Measurements from ENCODE around the gene GTF2IRD1.
"Not testable (repeated sequence)": the region's sequence is repeated elsewhere in the genome, so short reads cannot be mapped to it uniquely, and the experiment has no call there.

The GTF2IRD1 gene, protein sequence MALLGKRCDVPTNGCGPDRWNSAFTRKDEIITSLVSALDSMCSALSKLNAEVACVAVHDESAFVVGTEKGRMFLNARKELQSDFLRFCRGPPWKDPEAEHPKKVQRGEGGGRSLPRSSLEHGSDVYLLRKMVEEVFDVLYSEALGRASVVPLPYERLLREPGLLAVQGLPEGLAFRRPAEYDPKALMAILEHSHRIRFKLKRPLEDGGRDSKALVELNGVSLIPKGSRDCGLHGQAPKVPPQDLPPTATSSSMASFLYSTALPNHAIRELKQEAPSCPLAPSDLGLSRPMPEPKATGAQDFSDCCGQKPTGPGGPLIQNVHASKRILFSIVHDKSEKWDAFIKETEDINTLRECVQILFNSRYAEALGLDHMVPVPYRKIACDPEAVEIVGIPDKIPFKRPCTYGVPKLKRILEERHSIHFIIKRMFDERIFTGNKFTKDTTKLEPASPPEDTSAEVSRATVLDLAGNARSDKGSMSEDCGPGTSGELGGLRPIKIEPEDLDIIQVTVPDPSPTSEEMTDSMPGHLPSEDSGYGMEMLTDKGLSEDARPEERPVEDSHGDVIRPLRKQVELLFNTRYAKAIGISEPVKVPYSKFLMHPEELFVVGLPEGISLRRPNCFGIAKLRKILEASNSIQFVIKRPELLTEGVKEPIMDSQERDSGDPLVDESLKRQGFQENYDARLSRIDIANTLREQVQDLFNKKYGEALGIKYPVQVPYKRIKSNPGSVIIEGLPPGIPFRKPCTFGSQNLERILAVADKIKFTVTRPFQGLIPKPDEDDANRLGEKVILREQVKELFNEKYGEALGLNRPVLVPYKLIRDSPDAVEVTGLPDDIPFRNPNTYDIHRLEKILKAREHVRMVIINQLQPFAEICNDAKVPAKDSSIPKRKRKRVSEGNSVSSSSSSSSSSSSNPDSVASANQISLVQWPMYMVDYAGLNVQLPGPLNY

GRCh38 chr7:74453322-74454011 lies at the start of gene GTF2IRD1:
TSS of gene GTF2IRD1 (plus strand) at chr7:74453906. CDS start at chr7:74508081, 54,175 bp downstream.
- DNase-seq (no peak), ATAC-seq (replicated peaks) (peak; percentile 45 to 50)
- Mint-ChIP-seq H3K4me1 (peaks cover 11 to 22% of the 10 kb centered on the region in 2 donors), H3K4me3 (peak within 1 kb of the TSS; percentile 76 to 81), H3K27ac (peak within 1 kb of the TSS; percentile 69), H3K36me3 (peaks cover 1 to 3% of the 10 kb centered on the region in 2 donors), H3K9me3 (no peaks in the 10 kb centered on the region), H3K27me3 (peaks cover 0 to 4% of the 10 kb centered on the region in 2 donors)

GRCh38 chr7:74404388-74404700 lies 49.4 kb upstream of the GTF2IRD1 start:
- no peak overlapping the region for H3K4me3 Mint-ChIP-seq
- no peak for DNase-seq

GRCh38 chr7:74404741-74405140 lies 49.0 kb upstream of the GTF2IRD1 start:
- ATAC-seq (replicated peaks) (no peak), DNase-seq (no peak)
- no peaks in the 10 kb centered on the region for H3K9me3 Mint-ChIP-seq
- no peak overlapping the region for H3K4me3 Mint-ChIP-seq
- H3K36me3 Mint-ChIP-seq, result peaks cover 7 to 47% of the 10 kb centered on the region in 2 donors
- peaks cover 0 to 8% of the 10 kb centered on the region in 2 donors for H3K4me1 Mint-ChIP-seq
- no peak overlapping the region for H3K27ac Mint-ChIP-seq
- no peaks in the 10 kb centered on the region for H3K27me3 Mint-ChIP-seq

More at GRCh38 chr7:74404388-74404700, 49.4 kb upstream of the GTF2IRD1 start:
- Mint-ChIP-seq H3K4me1 (peaks cover 0 to 8% of the 10 kb centered on the region in 2 donors), H3K27me3 (no peaks in the 10 kb centered on the region), H3K36me3 (peaks cover 7 to 47% of the 10 kb centered on the region in 2 donors), H3K27ac (no peak overlapping the region), H3K9me3 (no peaks in the 10 kb centered on the region)
- ATAC-seq (replicated peaks), result no peak

- H3K27me3 Mint-ChIP-seq, result no peaks in the 10 kb centered on the region
- H3K4me3 Mint-ChIP-seq, result no peak overlapping the region
- H3K9me3 Mint-ChIP-seq, result no peaks in the 10 kb centered on the region
- no peak for DNase-seq
- H3K27ac Mint-ChIP-seq, result no peak overlapping the region
- H3K36me3 Mint-ChIP-seq, result peaks cover 7 to 44% of the 10 kb centered on the region in 2 donors
- ATAC-seq (replicated peaks), result no peak
- peaks cover 0 to 8% of the 10 kb centered on the region in 2 donors for H3K4me1 Mint-ChIP-seq
These were observed 48.4 kb upstream of the GTF2IRD1 start for GRCh38 chr7:74405191-74405898.

DNA sequence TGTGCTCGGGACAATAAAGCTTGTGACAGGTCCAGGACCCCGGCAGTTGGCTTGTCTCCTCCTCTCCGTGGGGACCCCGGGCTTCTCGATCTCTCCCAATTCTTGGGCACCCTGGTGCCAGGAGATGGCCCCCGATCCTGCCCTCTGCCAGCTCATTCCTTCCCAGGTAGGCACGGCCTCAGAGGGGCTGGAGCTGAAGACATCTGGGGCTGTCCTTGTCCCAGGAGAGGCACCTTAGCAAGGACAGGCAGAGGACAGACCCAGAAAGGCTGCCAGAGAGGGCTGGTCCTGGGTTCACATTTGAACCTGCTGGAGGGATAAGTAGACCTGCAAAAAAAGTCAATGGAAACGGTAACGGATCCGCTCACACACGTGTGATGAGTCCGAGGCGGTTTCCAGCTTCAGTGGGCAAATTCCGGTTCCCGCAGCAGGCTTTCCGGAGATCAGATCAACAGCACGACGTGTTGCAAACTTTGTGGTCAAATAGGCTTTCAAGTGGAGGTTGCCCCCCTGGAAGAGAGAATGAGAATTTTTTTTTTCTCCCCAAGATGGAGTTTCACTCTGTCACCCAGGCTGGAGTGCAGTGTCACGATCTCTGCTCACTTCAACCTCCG lies 47.7 kb upstream of the GTF2IRD1 start:
- no peaks in the 10 kb centered on the region for H3K27me3 Mint-ChIP-seq
- no peak for ATAC-seq (replicated peaks)
- no peaks in the 10 kb centered on the region for H3K9me3 Mint-ChIP-seq
- H3K4me3 Mint-ChIP-seq, result no peak overlapping the region
- peaks cover 0 to 6% of the 10 kb centered on the region in 2 donors for H3K4me1 Mint-ChIP-seq
- H3K27ac Mint-ChIP-seq, result no peak overlapping the region
- DNase-seq, result no peak
- peaks cover 7 to 42% of the 10 kb centered on the region in 2 donors for H3K36me3 Mint-ChIP-seq

DNA sequence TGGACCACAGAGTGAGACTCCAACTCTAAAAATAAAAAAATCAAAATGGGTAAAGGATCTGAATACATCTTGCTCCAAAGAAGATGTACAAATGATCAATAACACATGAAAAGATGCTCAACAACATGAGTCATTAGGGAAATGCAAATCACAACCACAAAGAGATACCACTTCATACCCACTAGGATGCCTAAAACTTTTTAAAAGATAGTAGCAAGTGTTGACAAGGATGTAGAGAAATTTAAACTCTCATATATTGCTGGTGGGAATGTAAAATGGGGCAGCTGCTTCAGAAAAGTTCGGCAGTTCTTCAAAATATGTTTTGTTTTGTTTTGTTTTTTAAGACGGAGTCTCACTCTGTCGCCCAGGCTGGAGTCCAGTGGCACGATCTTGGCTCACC lies 45.7 kb upstream of the GTF2IRD1 start:
- no peak for ATAC-seq (replicated peaks)
- DNase-seq, result no peak
- H3K27me3 Mint-ChIP-seq, result no peaks in the 10 kb centered on the region
- peaks cover 7 to 33% of the 10 kb centered on the region in 2 donors for H3K36me3 Mint-ChIP-seq
- no peaks in the 10 kb centered on the region for H3K4me1 Mint-ChIP-seq
- no peaks in the 10 kb centered on the region for H3K9me3 Mint-ChIP-seq
- H3K4me3 Mint-ChIP-seq, result no peak overlapping the region
- peak overlapping the region; percentile 62 for H3K27ac Mint-ChIP-seq

DNA sequence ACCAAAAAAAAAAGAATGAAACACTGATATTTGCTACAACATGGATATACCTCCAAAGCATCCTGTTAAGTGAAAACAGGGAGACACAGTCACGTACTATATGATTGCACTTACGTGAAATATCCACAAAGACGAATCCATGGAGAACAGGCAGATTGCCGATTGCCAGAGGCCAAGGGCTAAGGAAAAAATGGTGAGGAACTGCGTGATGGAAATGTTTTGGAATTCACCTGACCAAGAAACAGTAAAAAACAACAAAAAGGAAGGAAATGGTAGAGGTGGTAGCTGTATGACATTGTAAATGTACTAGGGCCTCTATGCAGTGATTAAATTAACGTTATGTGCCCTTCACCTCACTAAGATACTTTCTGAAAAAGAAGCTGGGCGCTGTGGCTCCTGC lies 44.1 kb upstream of the GTF2IRD1 start:
- no peak for ATAC-seq (replicated peaks)

DNA sequence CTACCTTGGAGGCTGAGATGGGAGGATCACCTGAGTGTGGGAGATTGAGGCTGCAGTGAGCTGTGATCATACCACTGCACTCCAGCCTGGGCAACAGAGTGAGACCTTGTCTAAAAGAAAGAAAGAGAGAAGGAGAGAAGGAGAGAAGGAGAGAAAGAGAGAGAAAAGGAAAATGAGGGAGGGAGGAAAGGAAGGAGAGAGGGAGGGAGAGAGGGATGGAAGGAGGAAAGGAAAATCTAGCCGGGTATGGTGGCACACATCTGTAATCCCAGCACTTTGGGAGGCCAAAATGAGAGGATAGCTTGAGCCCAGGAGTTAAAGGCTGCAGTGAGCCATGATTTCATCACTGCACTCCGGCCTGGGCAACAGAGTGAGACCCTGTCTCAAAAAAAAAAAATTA lies 42.9 kb upstream of the GTF2IRD1 start:
- Mint-ChIP-seq H3K27me3 (no peaks in the 10 kb centered on the region), H3K4me3 (no peak overlapping the region), H3K36me3 (peaks cover 0 to 11% of the 10 kb centered on the region in 2 donors), H3K27ac (no peak overlapping the region), H3K4me1 (no peaks in the 10 kb centered on the region), H3K9me3 (no peaks in the 10 kb centered on the region)
- DNase-seq, result no peak
- ATAC-seq (replicated peaks), result no peak

More for the DNA sequence above, 44.1 kb upstream of the GTF2IRD1 start:
- Mint-ChIP-seq H3K4me1 (no peaks in the 10 kb centered on the region), H3K9me3 (no peaks in the 10 kb centered on the region), H3K27ac (no peak overlapping the region), H3K36me3 (peaks cover 0 to 20% of the 10 kb centered on the region in 2 donors), H3K27me3 (no peaks in the 10 kb centered on the region), H3K4me3 (no peak overlapping the region)
- no peak for DNase-seq

GRCh38 chr7:74411571-74411970 lies 42.1 kb upstream of the GTF2IRD1 start:
- H3K4me3 Mint-ChIP-seq; DNase-seq; ATAC-seq (replicated peaks); H3K9me3 Mint-ChIP-seq; H3K4me1 Mint-ChIP-seq; H3K36me3 Mint-ChIP-seq; H3K27ac Mint-ChIP-seq; H3K27me3 Mint-ChIP-seq: not testable (repeated sequence)

- H3K9me3 Mint-ChIP-seq, result no peaks in the 10 kb centered on the region
- no peaks in the 10 kb centered on the region for H3K27me3 Mint-ChIP-seq
- ATAC-seq (replicated peaks) (no peak), DNase-seq (no peak)
- H3K36me3 Mint-ChIP-seq, result peaks cover 0 to 2% of the 10 kb centered on the region in 2 donors
- peaks cover 0 to under 1% of the 10 kb centered on the region in 2 donors for H3K4me1 Mint-ChIP-seq
- H3K4me3 Mint-ChIP-seq, result no peak overlapping the region
- no peak overlapping the region for H3K27ac Mint-ChIP-seq
These were observed 41.6 kb upstream of the GTF2IRD1 start for GRCh38 chr7:74412056-74412455.

DNA sequence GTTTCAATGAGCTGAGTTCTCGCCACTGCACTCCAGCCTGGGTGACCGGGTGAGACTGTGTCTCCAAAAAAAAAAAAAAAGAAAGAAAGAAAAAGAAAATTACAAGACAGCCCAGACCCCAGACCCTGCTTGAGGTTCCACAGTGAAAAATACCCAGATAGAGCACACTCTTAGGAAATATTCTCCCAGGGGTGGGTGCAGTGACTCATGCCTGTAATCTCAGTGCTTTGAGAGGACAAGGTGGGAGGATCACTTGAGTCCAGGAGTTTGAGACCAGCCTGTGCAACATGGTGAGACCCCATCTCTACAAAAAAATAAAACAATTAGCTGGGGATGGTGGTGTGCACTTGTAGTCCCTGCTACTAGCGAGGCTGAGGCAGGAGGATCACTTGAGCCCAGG lies 41.1 kb upstream of the GTF2IRD1 start:
- no peaks in the 10 kb centered on the region for H3K27me3 Mint-ChIP-seq
- peaks cover 3 to 6% of the 10 kb centered on the region in 2 donors for H3K4me1 Mint-ChIP-seq
- H3K27ac Mint-ChIP-seq, result no peak overlapping the region
- DNase-seq, result no peak
- no peak overlapping the region for H3K4me3 Mint-ChIP-seq
- no peaks in the 10 kb centered on the region for H3K9me3 Mint-ChIP-seq
- no peak for ATAC-seq (replicated peaks)
- H3K36me3 Mint-ChIP-seq, result no peaks in the 10 kb centered on the region

DNA sequence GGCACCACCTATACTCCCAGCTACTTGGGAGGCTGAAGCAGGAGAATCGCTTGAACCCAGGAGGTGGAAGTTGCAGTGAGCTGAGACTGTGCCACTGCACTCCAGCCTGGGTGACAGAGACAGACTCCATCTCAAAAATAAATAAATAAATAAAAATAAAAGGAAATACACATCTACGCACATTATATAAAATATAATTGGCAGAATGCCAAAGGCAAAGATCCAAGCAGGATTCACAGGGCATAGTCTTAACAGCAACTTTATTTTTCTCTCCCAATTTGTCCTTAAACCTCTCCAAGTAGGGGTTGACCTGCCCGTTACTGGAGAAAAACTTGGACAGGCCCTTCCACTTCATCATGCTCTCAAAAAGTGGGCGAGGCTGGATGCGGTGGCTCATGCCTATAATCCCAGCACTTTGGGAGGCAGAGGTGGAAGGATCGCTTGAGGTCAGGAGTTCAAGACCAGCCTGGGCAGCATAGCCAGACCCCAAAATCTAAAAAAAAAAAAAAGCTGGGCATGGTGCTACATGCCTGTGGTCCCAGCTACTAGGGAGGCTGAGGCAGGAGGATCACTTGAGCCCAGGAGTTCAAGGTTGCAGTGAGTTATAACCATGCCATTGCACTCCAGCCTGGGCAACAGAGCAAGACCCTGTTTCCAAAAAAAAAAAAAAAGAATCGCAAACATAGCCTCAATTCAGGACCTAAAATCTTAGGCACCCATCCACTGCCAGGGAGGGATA lies 38.9 kb upstream of the GTF2IRD1 start:
- not testable (repeated sequence) for H3K36me3 Mint-ChIP-seq; H3K27ac Mint-ChIP-seq; H3K4me1 Mint-ChIP-seq; H3K27me3 Mint-ChIP-seq; DNase-seq; H3K4me3 Mint-ChIP-seq; H3K9me3 Mint-ChIP-seq; ATAC-seq (replicated peaks)
